Transverse colon (tissue), 3 donors: Measurements from ENCODE around the gene CDADC1.

ENCODE experiments used
- POLR2A ChIP-seq: fragments of 450-650 bp; IDR thresholded peaks from one replicate; pipeline ENCODE4 v1.6.1; 2016; ENCODE audit warnings: antibody characterized with exemption, mild to moderate bottlenecking, moderate library complexity
- TF ChIP-seq, protein P1 (sequence below), 5 experiments: fragments of 200-600 bp in 3 of 5; fragments of 450-650 bp in 2 of 5; sonication (generic) in 3 of 5; IDR thresholded peaks; 1 replicate in 2 of 5; 2 replicates in 3 of 5; pipeline ENCODE4 v1.5.1; 2016 to 2017; ENCODE audit warnings: antibody characterized with exemption in 5 of 5, inconsistent platforms in 3 of 5, mild to moderate bottlenecking in 2 of 5, moderate library complexity in 1 of 5

DNA sequence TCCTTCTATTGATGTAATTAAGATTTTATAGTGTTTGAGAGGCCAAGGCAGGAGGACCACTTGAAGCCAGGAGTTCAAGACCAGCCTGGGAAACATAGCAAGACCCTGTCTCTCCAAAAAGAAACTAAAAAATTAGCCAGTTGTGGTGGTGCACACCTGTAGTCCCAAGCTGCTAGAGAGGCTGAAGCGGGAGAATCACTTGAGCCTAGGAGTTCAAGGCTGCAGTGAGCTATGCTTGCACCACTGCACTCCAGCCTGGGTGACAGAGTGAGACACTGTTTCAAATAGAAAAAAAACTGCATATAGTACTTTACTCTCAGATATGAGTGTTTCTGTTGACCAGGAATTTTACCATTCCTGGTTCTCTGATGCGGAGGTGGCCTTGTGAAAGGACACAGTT is 48.9 kb downstream of the CDADC1 start:
- TF ChIP-seq, protein P1, sequence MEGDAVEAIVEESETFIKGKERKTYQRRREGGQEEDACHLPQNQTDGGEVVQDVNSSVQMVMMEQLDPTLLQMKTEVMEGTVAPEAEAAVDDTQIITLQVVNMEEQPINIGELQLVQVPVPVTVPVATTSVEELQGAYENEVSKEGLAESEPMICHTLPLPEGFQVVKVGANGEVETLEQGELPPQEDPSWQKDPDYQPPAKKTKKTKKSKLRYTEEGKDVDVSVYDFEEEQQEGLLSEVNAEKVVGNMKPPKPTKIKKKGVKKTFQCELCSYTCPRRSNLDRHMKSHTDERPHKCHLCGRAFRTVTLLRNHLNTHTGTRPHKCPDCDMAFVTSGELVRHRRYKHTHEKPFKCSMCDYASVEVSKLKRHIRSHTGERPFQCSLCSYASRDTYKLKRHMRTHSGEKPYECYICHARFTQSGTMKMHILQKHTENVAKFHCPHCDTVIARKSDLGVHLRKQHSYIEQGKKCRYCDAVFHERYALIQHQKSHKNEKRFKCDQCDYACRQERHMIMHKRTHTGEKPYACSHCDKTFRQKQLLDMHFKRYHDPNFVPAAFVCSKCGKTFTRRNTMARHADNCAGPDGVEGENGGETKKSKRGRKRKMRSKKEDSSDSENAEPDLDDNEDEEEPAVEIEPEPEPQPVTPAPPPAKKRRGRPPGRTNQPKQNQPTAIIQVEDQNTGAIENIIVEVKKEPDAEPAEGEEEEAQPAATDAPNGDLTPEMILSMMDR (IDR thresholded peaks at IDR 0.05), result no peak
- TF ChIP-seq POLR2A, result no peak
